ENCODE measurements around the gene TENT4A. TPM values are rescaled to one million over a fixed set of nuclear protein-coding genes. Genes with fewer than 3 reads are reported as not detected.

The TENT4A gene
- total RNA-seq, 4 donors from 2014 or later = 8.0 to 30.7 (median 17.9) TPM

- no peak for DNase-seq
- Histone ChIP-seq H3K4me1 (no peaks in the 10 kb centered on the region), H3K27ac (no peak overlapping the region), H3K27me3 (no peaks in the 10 kb centered on the region), H3K4me3 (no peak overlapping the region), H3K9me3 (no peaks in the 10 kb centered on the region), H3K36me3 (peaks cover 5 to 47% (median 24%) of the 10 kb centered on the region in 3 donors)
- TF ChIP-seq CTCF (IDR thresholded peaks at IDR 0.05) = no peak
- no peak for TF ChIP-seq POLR2A (IDR thresholded peaks at IDR 0.05)
- intact Hi-C loops (cut with DNase I) = no loop called here
- WGBS, 2 donors = 69 to 100% methylated on average over 1 to 3 of the region's 9 CpGs
Measured at GRCh38 chr5:6759401-6759800, 46.2 kb downstream of the TENT4A start.

- Histone ChIP-seq H3K27me3 (no peaks in the 10 kb centered on the region), H3K4me1 (no peaks in the 10 kb centered on the region), H3K27ac (no peak overlapping the region), H3K36me3 (peaks cover 0 to 41% (median 18%) of the 10 kb centered on the region in 3 donors), H3K9me3 (no peaks in the 10 kb centered on the region), H3K4me3 (no peak overlapping the region)
- intact Hi-C loops (cut with DNase I) = loop anchor here (10.0 kb wide), 1 partner anchor 985 kb away; no protein-coding TSS in a partner anchor
- 51 to 78% methylated on average over 3 to 4 of the region's 5 CpGs for WGBS, 2 donors
- no peak for DNase-seq
- TF ChIP-seq POLR2A (IDR thresholded peaks at IDR 0.05) (no peak), CTCF (IDR thresholded peaks at IDR 0.05) (no peak)
Measured at GRCh38 chr5:6759983-6760382, 46.8 kb downstream of the TENT4A start.

GRCh38 chr5:6760686-6761085 lies 47.5 kb downstream of the TENT4A start:
- Histone ChIP-seq H3K36me3 (peaks cover 0 to 34% (median 15%) of the 10 kb centered on the region in 3 donors), H3K9me3 (no peaks in the 10 kb centered on the region), H3K4me1 (peaks cover 0 to 7% (median 4%) of the 10 kb centered on the region in 3 donors), H3K4me3 (no peak overlapping the region), H3K27ac (no peak overlapping the region), H3K27me3 (no peaks in the 10 kb centered on the region)
- 71 to 82% methylated on average over 9 of the region's 9 CpGs for WGBS, 2 donors
- no peak for TF ChIP-seq CTCF (IDR thresholded peaks at IDR 0.05)
- no peak for TF ChIP-seq POLR2A (IDR thresholded peaks at IDR 0.05)
- no peak for DNase-seq
- intact Hi-C loops (cut with DNase I) = loop anchor here (10.0 kb wide), 1 partner anchor 984 kb away; no protein-coding TSS in a partner anchor

GRCh38 chr5:6761333-6761732 lies 48.1 kb downstream of the TENT4A start:
- no peak for DNase-seq
- Histone ChIP-seq H3K27me3 (no peaks in the 10 kb centered on the region), H3K4me3 (no peak overlapping the region), H3K4me1 (peaks cover 4 to 13% (median 11%) of the 10 kb centered on the region in 3 donors), H3K9me3 (no peaks in the 10 kb centered on the region), H3K27ac (no peak overlapping the region), H3K36me3 (peaks cover 0 to 28% (median 10%) of the 10 kb centered on the region in 3 donors)
- intact Hi-C loops (cut with DNase I) = loop anchor here (10.0 kb wide), 1 partner anchor 983 kb away; no protein-coding TSS in a partner anchor
- TF ChIP-seq CTCF (IDR thresholded peaks at IDR 0.05) = no peak
- no peak for TF ChIP-seq POLR2A (IDR thresholded peaks at IDR 0.05)

- Histone ChIP-seq H3K27ac (no peak overlapping the region), H3K36me3 (peaks cover 0 to 20% (median 2%) of the 10 kb centered on the region in 3 donors), H3K4me1 (peaks cover 12 to 21% (median 19%) of the 10 kb centered on the region in 3 donors), H3K4me3 (no peak overlapping the region), H3K9me3 (no peaks in the 10 kb centered on the region), H3K27me3 (no peaks in the 10 kb centered on the region)
- DNase-seq = no peak
- no peak for TF ChIP-seq CTCF (IDR thresholded peaks at IDR 0.05)
- TF ChIP-seq POLR2A (IDR thresholded peaks at IDR 0.05) = no peak
- intact Hi-C loops (cut with DNase I) = loop anchor here (10.0 kb wide), 1 partner anchor 983 kb away; no protein-coding TSS in a partner anchor
- 85 to 100% methylated on average over 1 to 4 of the region's 8 CpGs for WGBS, 2 donors
Measured at GRCh38 chr5:6762116-6762515, 48.9 kb downstream of the TENT4A start.

All from esophagus squamous epithelium (tissue), 5 donors.